Vagina (tissue), 2 donors: ENCODE data around the gene MTX1.

Source experiments
- CTCF ChIP-seq, 3 experiments: fragments of 450-650 bp in 2 of 3; fragments of 200-600 bp in 1 of 3; sonication (generic) in 1 of 3; IDR thresholded peaks; one replicate each; pipeline ENCODE4 v1.5.1; 2017 to 2019; ENCODE audit warnings: antibody characterized with exemption in 3 of 3, mild to moderate bottlenecking in 2 of 3, moderate library complexity in 2 of 3
- POLR2A ChIP-seq, 2 donors: fragments of 450-650 bp; IDR thresholded peaks; one replicate each; pipeline ENCODE4 v1.6.1; 2017; ENCODE audit warnings: antibody characterized with exemption in 2 of 2, mild to moderate bottlenecking in 2 of 2, moderate library complexity in 2 of 2
- POLR2AphosphoS5 ChIP-seq, 2 donors: sonication (generic); formaldehyde crosslinking; IDR thresholded peaks; one replicate each; pipeline ENCODE4 v1.9.0; 2017; ENCODE audit warnings: antibody characterized with exemption in 2 of 2, mild to moderate bottlenecking in 2 of 2, low read depth in 1 of 2; ENCODE audit not compliant: insufficient read depth in 1 of 2

GRCh38 chr1:155205969-155206593 is 2.4 kb upstream of the MTX1 start:
- TF ChIP-seq CTCF (IDR thresholded peaks at IDR 0.05) (no peak), POLR2A (IDR thresholded peaks at IDR 0.05) (no peak), POLR2AphosphoS5 (IDR thresholded peaks at IDR 0.05; ENCODE audit: insufficient read depth in 1 of 2, low read depth in 1 of 2) (no peak)
